Testis (tissue), 3 donors: ENCODE results near the gene PNPLA1. TPM values are rescaled to one million over a fixed set of nuclear protein-coding genes. Genes with fewer than 3 reads are reported as not detected.

ENCODE experiments used
- DNase-seq: peaks from one replicate; pipeline ENCODE4 v3.0.0-alpha.2; 2019
- H3K27ac ChIP-seq, 2 donors: fragments of 200-600 bp; sonication (generic); one replicate each; pipeline ENCODE4 v1.5.1; 2019
- H3K27me3 ChIP-seq: fragments of 200-600 bp; sonication (generic); one replicate; pipeline ENCODE4 v1.5.1; 2019
- H3K36me3 ChIP-seq: fragments of 200-600 bp; sonication (generic); one replicate; pipeline ENCODE4 v1.5.1; 2017; ENCODE audit warnings: low read depth; ENCODE audit errors: missing control alignments
- H3K4me1 ChIP-seq: fragments of 200-600 bp; sonication (generic); one replicate; pipeline ENCODE4 v1.5.1; 2019
- H3K4me3 ChIP-seq, 2 donors: fragments of 200-600 bp; sonication (generic); one replicate each; pipeline ENCODE4 v1.5.1; 2017 to 2019
- H3K9me3 ChIP-seq: fragments of 200-600 bp; sonication (generic); one replicate; pipeline ENCODE4 v1.5.1; 2017
- POLR2A ChIP-seq: fragments of 450-650 bp; IDR thresholded peaks from one replicate; pipeline ENCODE4 v1.6.1; 2017; ENCODE audit warnings: antibody characterized with exemption, mild to moderate bottlenecking, moderate library complexity
- WGBS, 2 donors: methylation state at CpG; one replicate each; pipeline ENCODE4 v1.1.5; 2018; 5-methylcytosine and 5-hydroxymethylcytosine counted together
- intact Hi-C: fragments of 100-400 bp; cut with DNase I; formaldehyde crosslinking; loops from one replicate; pipeline ENCODE4 v1.15.1; 2023; ENCODE audit warnings: low total_unique reads
- polyA plus RNA-seq: library from polyadenylated mRNA; stranded (reverse); fragments of 350-450 nt; fragmentation: Illumina TruSeq; extraction: RNeasy Lipid Tissue Mini Kit (QIAGEN cat#74804); gene quantifications from one replicate; pipeline ENCODE4 v1.2.3, GENCODE V29; 2014; ENCODE audit warnings: low read depth, low replicate concordance; ENCODE audit not compliant: insufficient read depth
- total RNA-seq, 2 donors: library from RNA; depleted of rRNA; stranded (reverse); fragments of >200 nt; gene quantifications; one replicate each; pipeline ENCODE4 v1.2.3, GENCODE V29; 2016
- TF ChIP-seq, protein P1 (sequence below), 3 experiments: fragments of 450-650 bp in 2 of 3; fragments of 200-600 bp in 1 of 3; sonication (generic) in 1 of 3; IDR thresholded peaks; one replicate each; pipeline ENCODE4 v1.5.1; 2016 to 2019; ENCODE audit warnings: antibody characterized with exemption in 3 of 3, mild to moderate bottlenecking in 2 of 3, moderate library complexity in 1 of 3

The PNPLA1 gene
- total and polyA plus RNA-seq, 3 donors from 2014 or later = 2.1 to 3.5 (median 2.4) TPM

DNA sequence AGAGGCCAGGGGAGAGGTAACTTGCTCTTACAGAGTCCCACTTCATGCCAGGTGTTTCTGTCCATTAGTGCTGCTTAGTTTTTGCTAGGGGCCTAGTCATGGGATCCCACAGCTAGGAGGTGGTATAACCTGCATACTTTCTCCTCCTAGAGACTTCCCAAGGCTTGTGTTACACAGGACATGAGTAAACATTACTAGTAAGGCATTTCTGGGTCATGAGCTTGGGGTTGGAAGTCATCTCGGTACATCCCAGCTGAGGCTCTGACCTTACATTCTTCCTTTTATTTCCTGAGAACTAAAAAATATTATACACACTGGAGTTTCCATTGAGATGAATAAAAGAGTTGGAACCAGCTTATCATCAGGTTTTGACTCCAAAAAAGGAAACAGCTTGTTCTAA is 20.9 kb upstream of the PNPLA1 start:
- DNase-seq = no peak
- Histone ChIP-seq H3K9me3 (no peaks in the 10 kb centered on the region), H3K4me3 (no peak overlapping the region), H3K27ac (peak overlapping the region in 1 of 2 donors; percentile 51), H3K4me1 (peaks cover 16% of the 10 kb centered on the region), H3K27me3 (no peaks in the 10 kb centered on the region), H3K36me3 (no peaks in the 10 kb centered on the region)
- intact Hi-C loops = no loop called here
- 48 to 74% methylated on average over 1 of the region's 1 CpG for WGBS, 2 donors
- no peak for TF ChIP-seq POLR2A
- TF ChIP-seq, protein P1, sequence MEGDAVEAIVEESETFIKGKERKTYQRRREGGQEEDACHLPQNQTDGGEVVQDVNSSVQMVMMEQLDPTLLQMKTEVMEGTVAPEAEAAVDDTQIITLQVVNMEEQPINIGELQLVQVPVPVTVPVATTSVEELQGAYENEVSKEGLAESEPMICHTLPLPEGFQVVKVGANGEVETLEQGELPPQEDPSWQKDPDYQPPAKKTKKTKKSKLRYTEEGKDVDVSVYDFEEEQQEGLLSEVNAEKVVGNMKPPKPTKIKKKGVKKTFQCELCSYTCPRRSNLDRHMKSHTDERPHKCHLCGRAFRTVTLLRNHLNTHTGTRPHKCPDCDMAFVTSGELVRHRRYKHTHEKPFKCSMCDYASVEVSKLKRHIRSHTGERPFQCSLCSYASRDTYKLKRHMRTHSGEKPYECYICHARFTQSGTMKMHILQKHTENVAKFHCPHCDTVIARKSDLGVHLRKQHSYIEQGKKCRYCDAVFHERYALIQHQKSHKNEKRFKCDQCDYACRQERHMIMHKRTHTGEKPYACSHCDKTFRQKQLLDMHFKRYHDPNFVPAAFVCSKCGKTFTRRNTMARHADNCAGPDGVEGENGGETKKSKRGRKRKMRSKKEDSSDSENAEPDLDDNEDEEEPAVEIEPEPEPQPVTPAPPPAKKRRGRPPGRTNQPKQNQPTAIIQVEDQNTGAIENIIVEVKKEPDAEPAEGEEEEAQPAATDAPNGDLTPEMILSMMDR (IDR thresholded peaks at IDR 0.05) = no peak

- no peaks in the 10 kb centered on the region for H3K9me3 ChIP-seq
- H3K4me3 ChIP-seq = no peak overlapping the region
- H3K27me3 ChIP-seq = no peaks in the 10 kb centered on the region
- 60 to 73% methylated on average over 5 of the region's 5 CpGs for WGBS, 2 donors
- intact Hi-C loops = no loop called here
- H3K27ac ChIP-seq = peak overlapping the region in 1 of 2 donors; percentile 52
- no peak for DNase-seq
- H3K36me3 ChIP-seq = no peaks in the 10 kb centered on the region
- no peak for TF ChIP-seq POLR2A
- TF ChIP-seq, protein P1 (IDR thresholded peaks at IDR 0.05) = no peak
- peaks cover 16% of the 10 kb centered on the region for H3K4me1 ChIP-seq
Observed at GRCh38 chr6:36249536-36249935, 20.3 kb upstream of the PNPLA1 start.

- H3K4me3 ChIP-seq = no peak overlapping the region
- 91 to 96% methylated on average over 2 of the region's 2 CpGs for WGBS, 2 donors
- no peaks in the 10 kb centered on the region for H3K27me3 ChIP-seq
- intact Hi-C loops = no loop called here
- no peaks in the 10 kb centered on the region for H3K9me3 ChIP-seq
- DNase-seq = peak; percentile 63
- no peak overlapping the region for H3K27ac ChIP-seq
- H3K4me1 ChIP-seq = peaks cover 16% of the 10 kb centered on the region
- H3K36me3 ChIP-seq = no peaks in the 10 kb centered on the region
- TF ChIP-seq, protein P1 (IDR thresholded peaks at IDR 0.05) = no peak
- no peak for TF ChIP-seq POLR2A
Observed at GRCh38 chr6:36252005-36252404, 17.9 kb upstream of the PNPLA1 start.

GRCh38 chr6:36263390-36264000 is 6.4 kb upstream of the PNPLA1 start:
- no peaks in the 10 kb centered on the region for H3K36me3 ChIP-seq
- WGBS, 2 donors = 86 to 92% methylated on average over 9 of the region's 9 CpGs
- TF ChIP-seq POLR2A = no peak
- TF ChIP-seq, protein P1 (IDR thresholded peaks at IDR 0.05) = no peak
- no peak overlapping the region for H3K27ac ChIP-seq
- intact Hi-C loops = no loop called here
- H3K9me3 ChIP-seq = no peaks in the 10 kb centered on the region
- no peak for DNase-seq
- no peak overlapping the region for H3K4me3 ChIP-seq
- H3K4me1 ChIP-seq = peaks cover 5% of the 10 kb centered on the region
- no peaks in the 10 kb centered on the region for H3K27me3 ChIP-seq

- no peaks in the 10 kb centered on the region for H3K27me3 ChIP-seq
- TF ChIP-seq POLR2A = no peak
- TF ChIP-seq, protein P1 (IDR thresholded peaks at IDR 0.05) = no peak
- H3K4me3 ChIP-seq = no peak overlapping the region
- WGBS, 2 donors = 77 to 89% methylated on average over 1 of the region's 1 CpG
- H3K27ac ChIP-seq = no peak overlapping the region
- intact Hi-C loops = no loop called here
- peaks cover 18% of the 10 kb centered on the region for H3K4me1 ChIP-seq
- DNase-seq = no peak
- H3K9me3 ChIP-seq = no peaks in the 10 kb centered on the region
- H3K36me3 ChIP-seq = no peaks in the 10 kb centered on the region
Observed at GRCh38 chr6:36265744-36266143, 4.1 kb upstream of the PNPLA1 start.
